Nephron progenitor cell (in vitro differentiated cells): ENCODE data around the gene COQ10A.

Experiments
- DNase-seq: peaks from one replicate; pipeline ENCODE4 v3.0.0; 2021
- H3K27ac Mint-ChIP-seq: 2 replicates; pipeline ENCODE4 v1.8.0; 2021; ENCODE audit warnings: mild to moderate bottlenecking, moderate library complexity, mixed read lengths
- H3K27me3 Mint-ChIP-seq: 2 replicates; pipeline ENCODE4 v1.8.0; 2021; ENCODE audit warnings: mild to moderate bottlenecking, low read depth, mixed read lengths; ENCODE audit not compliant: poor library complexity
- H3K36me3 Mint-ChIP-seq: 2 replicates; pipeline ENCODE4 v1.8.0; 2021; ENCODE audit warnings: low read depth, mixed read lengths
- H3K4me1 Mint-ChIP-seq: 2 replicates; pipeline ENCODE4 v1.8.0; 2021; ENCODE audit warnings: mixed read lengths
- H3K4me3 Mint-ChIP-seq: 2 replicates; pipeline ENCODE4 v1.8.0; 2021; ENCODE audit warnings: mild to moderate bottlenecking, moderate library complexity, mixed read lengths
- H3K9me3 Mint-ChIP-seq: 2 replicates; pipeline ENCODE4 v1.8.0; 2021; ENCODE audit warnings: mild to moderate bottlenecking, moderate library complexity, mixed read lengths
- CTCF ChIP-seq: fragments of 200-600 bp; sonication (generic); IDR thresholded peaks from 2 replicates; pipeline ENCODE4 v1.5.0; 2021; ENCODE audit warnings: antibody characterized with exemption

Gene COQ10A

GRCh38 chr12:56286044-56286830 lies 19.5 kb downstream of the COQ10A start:
- peak overlapping the region; percentile 18 for H3K27ac Mint-ChIP-seq
- DNase-seq = no peak
- H3K27me3 Mint-ChIP-seq = no peaks in the 10 kb centered on the region
- peaks cover 61% of the 10 kb centered on the region for H3K36me3 Mint-ChIP-seq
- no peaks in the 10 kb centered on the region for H3K4me1 Mint-ChIP-seq
- no peak for TF ChIP-seq CTCF
- H3K9me3 Mint-ChIP-seq = no peaks in the 10 kb centered on the region
- no peak overlapping the region for H3K4me3 Mint-ChIP-seq

- H3K4me3 Mint-ChIP-seq = no peak overlapping the region
- no peaks in the 10 kb centered on the region for H3K27me3 Mint-ChIP-seq
- no peak overlapping the region for H3K27ac Mint-ChIP-seq
- no peak for TF ChIP-seq CTCF
- H3K36me3 Mint-ChIP-seq = peaks cover 45% of the 10 kb centered on the region
- DNase-seq = no peak
- H3K9me3 Mint-ChIP-seq = no peaks in the 10 kb centered on the region
- H3K4me1 Mint-ChIP-seq = peaks cover 4% of the 10 kb centered on the region
Observed at GRCh38 chr12:56288705-56289387, 22.1 kb downstream of the COQ10A start.

GRCh38 chr12:56293795-56294194 lies 27.1 kb downstream of the COQ10A start:
- H3K36me3 Mint-ChIP-seq = peaks cover 41% of the 10 kb centered on the region
- H3K4me3 Mint-ChIP-seq = no peak overlapping the region
- H3K4me1 Mint-ChIP-seq = peaks cover 32% of the 10 kb centered on the region

GRCh38 chr12:56296295-56296694 lies 29.6 kb downstream of the COQ10A start:
- no peaks in the 10 kb centered on the region for H3K9me3 Mint-ChIP-seq
- no peak for TF ChIP-seq CTCF
- H3K4me3 Mint-ChIP-seq = no peak overlapping the region
- H3K27ac Mint-ChIP-seq = peak overlapping the region; percentile 79
- H3K4me1 Mint-ChIP-seq = peaks cover 52% of the 10 kb centered on the region
- H3K27me3 Mint-ChIP-seq = no peaks in the 10 kb centered on the region
- H3K36me3 Mint-ChIP-seq = peaks cover 24% of the 10 kb centered on the region
- DNase-seq = no peak

More at GRCh38 chr12:56293795-56294194, 27.1 kb downstream of the COQ10A start:
- no peak for DNase-seq
- no peaks in the 10 kb centered on the region for H3K27me3 Mint-ChIP-seq
- no peak for TF ChIP-seq CTCF
- H3K27ac Mint-ChIP-seq = peak overlapping the region; percentile 59
- no peaks in the 10 kb centered on the region for H3K9me3 Mint-ChIP-seq

GRCh38 chr12:56297400-56297799 lies 30.7 kb downstream of the COQ10A start:
- no peak overlapping the region for H3K27ac Mint-ChIP-seq
- peaks cover 19% of the 10 kb centered on the region for H3K36me3 Mint-ChIP-seq
- no peaks in the 10 kb centered on the region for H3K9me3 Mint-ChIP-seq
- H3K4me3 Mint-ChIP-seq = no peak overlapping the region
- H3K27me3 Mint-ChIP-seq = no peaks in the 10 kb centered on the region
- peaks cover 63% of the 10 kb centered on the region for H3K4me1 Mint-ChIP-seq
- no peak for TF ChIP-seq CTCF
- no peak for DNase-seq
